NCI-H146 (cell line): ENCODE results near the gene MITF.

Source experiments
- DNase-seq: peaks from one replicate; lab custom pipeline; 2025; lab: John Stamatoyannopoulos, UW

MITF gene

GRCh38 chr3:69739204-69740102, at the start of gene MITF:
TSS of gene MITF (plus strand) at chr3:69739464. CDS start at chr3:69739598, 134 bp downstream.
- DNase-seq: peak; percentile 48

- DNase-seq: no peak
Observed at GRCh38 chr3:69691860-69692259, 47.4 kb upstream of the MITF start.

- no peak for DNase-seq
Observed at GRCh38 chr3:69692761-69693160, 46.5 kb upstream of the MITF start.

- DNase-seq: no peak
Observed at GRCh38 chr3:69695443-69695842, 43.8 kb upstream of the MITF start.

GRCh38 chr3:69695933-69696332, 43.3 kb upstream of the MITF start:
- no peak for DNase-seq

GRCh38 chr3:69696367-69696766, 42.9 kb upstream of the MITF start:
- no peak for DNase-seq

- no peak for DNase-seq
Observed at GRCh38 chr3:69697381-69697780, 41.9 kb upstream of the MITF start.

GRCh38 chr3:69698728-69699127, 40.5 kb upstream of the MITF start:
- no peak for DNase-seq

- no peak for DNase-seq
Observed at GRCh38 chr3:69699183-69699582, 40.1 kb upstream of the MITF start.

GRCh38 chr3:69700949-69701348, 38.3 kb upstream of the MITF start:
- DNase-seq: no peak

GRCh38 chr3:69710153-69710977, 28.9 kb upstream of the MITF start:
- DNase-seq: no peak

- DNase-seq: no peak
Observed at GRCh38 chr3:69712269-69712668, 27.0 kb upstream of the MITF start.

- DNase-seq: no peak
Observed at GRCh38 chr3:69712933-69713332, 26.3 kb upstream of the MITF start.

- no peak for DNase-seq
Observed at GRCh38 chr3:69715204-69715603, 24.1 kb upstream of the MITF start.

- no peak for DNase-seq
Observed at GRCh38 chr3:69716119-69716518, 23.1 kb upstream of the MITF start.

- DNase-seq: no peak
Observed at GRCh38 chr3:69718866-69719586, 20.2 kb upstream of the MITF start.

- no peak for DNase-seq
Observed at GRCh38 chr3:69719587-69720122, 19.6 kb upstream of the MITF start.

GRCh38 chr3:69720824-69721223, 18.4 kb upstream of the MITF start:
- DNase-seq: no peak

- DNase-seq: no peak
Observed at GRCh38 chr3:69723389-69723788, 15.9 kb upstream of the MITF start.

GRCh38 chr3:69724722-69725435, 14.4 kb upstream of the MITF start:
- no peak for DNase-seq

GRCh38 chr3:69725994-69726571, 13.2 kb upstream of the MITF start:
- no peak for DNase-seq
